Adrenal gland (tissue), 19 donors: ENCODE results near the gene TMPRSS11E. TPM values are rescaled to one million over a fixed set of nuclear protein-coding genes. Genes with fewer than 3 reads are reported as not detected.
"Not testable (repeated sequence)": the region's sequence is repeated elsewhere in the genome, so short reads cannot be mapped to it uniquely, and the experiment has no call there.

Source experiments
- DNase-seq, 7 donors: peaks; one replicate each; pipeline ENCODE4 v3.0.0-alpha.2; 2019 to 2020
- H3K27ac ChIP-seq, 5 donors: fragments of 200-600 bp; sonication (generic) in 4 of 5; 1 replicate in 3 of 5; 2 replicates in 2 of 5; pipeline versions ENCODE4 v1.5.1 to v1.8.0; 2016 to 2020; ENCODE audit warnings: mild to moderate bottlenecking in 1 of 5
- H3K27me3 ChIP-seq: fragments of 200-600 bp; 2 replicates; pipeline ENCODE4 v1.8.0; 2021
- H3K36me3 ChIP-seq, 2 donors: fragments of 200-600 bp; replicated peaks in 1 of 2; 1 replicate in 1 of 2; 2 replicates in 1 of 2; pipeline versions ENCODE4 v1.5.1 to v1.8.0; 2018 to 2022
- H3K4me1 ChIP-seq, 2 donors: fragments of 200-600 bp; replicated peaks in 1 of 2; 1 replicate in 1 of 2; 2 replicates in 1 of 2; pipeline versions ENCODE4 v1.5.1 to v1.8.0; 2018 to 2021
- H3K4me3 ChIP-seq, 4 donors: fragments of 200-600 bp; sonication (generic) in 3 of 4; one replicate each; pipeline ENCODE4 v1.5.1; 2016 to 2018
- H3K9me3 ChIP-seq, 3 donors: fragments of 200-600 bp; sonication (generic) in 1 of 3; replicated peaks in 1 of 3; 1 replicate in 2 of 3; 2 replicates in 1 of 3; pipeline versions ENCODE4 v1.5.1 to v1.8.0; 2016 to 2021
- CTCF ChIP-seq, 6 experiments: fragments of 450-650 bp in 4 of 6; fragments of 200-600 bp in 2 of 6; sonication (generic) in 1 of 6; IDR thresholded peaks; 1 replicate in 5 of 6; 2 replicates in 1 of 6; pipeline versions ENCODE4 v1.5.1 to v1.8.0; 2016 to 2021; ENCODE audit warnings: antibody characterized with exemption in 6 of 6, mild to moderate bottlenecking in 2 of 6, moderate library complexity in 1 of 6
- POLR2A ChIP-seq, 2 donors: fragments of 450-650 bp; IDR thresholded peaks; one replicate each; pipeline ENCODE4 v1.6.1; 2017; ENCODE audit warnings: antibody characterized with exemption in 2 of 2, mild to moderate bottlenecking in 2 of 2, moderate library complexity in 1 of 2
- WGBS, 4 donors: extraction: QIAGEN DNeasy Blood & Tissue Kit in 2 of 4; methylation state at CpG; one replicate each; pipeline versions ENCODE4 v1.1.5 to v1.1.7; 2013 to 2017; 5-methylcytosine and 5-hydroxymethylcytosine counted together
- intact Hi-C, 2 donors: fragments of 100-400 bp; cut with DNase I; formaldehyde crosslinking; loops; one replicate each; pipeline versions ENCODE4 v1.14.1 to v1.15.0; 2022 to 2023
- long read RNA-seq, 10 donors: library from polyadenylated mRNA in 3 of 10; unstranded in 2 of 10; stranded (forward) in 1 of 10; transcript quantifications; one replicate each; pipeline ENCODE4 v2.0.0 and lab custom pipeline, GENCODE V29; 2021 to 2026
- polyA plus RNA-seq, 3 donors: library from polyadenylated mRNA; stranded (reverse); fragments of 200-250 nt in 2 of 3; fragments of 350-450 nt in 1 of 3; fragmentation: Illumina TruSeq in 1 of 3; extraction: RNeasy Lipid Tissue Mini Kit (QIAGEN cat#74804) in 1 of 3; gene quantifications; one replicate each; pipeline ENCODE4 v1.2.3, GENCODE V29; 2013 to 2014
- total RNA-seq, 9 donors: library from RNA; depleted of rRNA in 4 of 9; stranded (reverse); fragments of >200 nt in 4 of 9; fragments of 120-200 nt in 1 of 9; fragmentation: NEBNext Ultra II Directional in 1 of 9; extraction: Animal tissue kit (Norgen Biotek cat#: 25700) in 1 of 9; gene quantifications; one replicate each; pipeline versions ENCODE4 v1.1.0 to v1.2.4, GENCODE V29; 2013 to 2023
- donor health status: healthy with polysubstance abuse.
- donor health status: Bipolar disorder and iron deficiency.
- donor health status: DM: yes; HTN: yes; CAD: no.
- donor health status: DM: no; HTN: no; CAD: no.
- donor health status: DM: no; HTN: no; CAD: no.
- donor health status: DM: yes; HTN: yes; CAD: no.

The TMPRSS11E gene
- not detected for total RNA-seq
- polyA plus RNA-seq, result under 1 TPM in 1 of 3 donors, not detected in 2; 0.13 TPM
- long read RNA-seq, donor 1, result 0 reads
- long read RNA-seq, donor 2, result 0 reads
- long read RNA-seq, donor 3, result 0 reads
- long read RNA-seq, donor 4, result 0 reads
- long read RNA-seq, donor 5, result 0 reads
- long read RNA-seq, donor 6, result 0 reads
- long read RNA-seq, donor 7, result 0 reads
- long read RNA-seq, donor 8, result 0 reads
- long read RNA-seq, donor 9, result 0 reads
- long read RNA-seq, donor 10, result 0 reads

GRCh38 chr4:68447201-68447600, at the start of gene TMPRSS11E:
Gene TMPRSS11E, plus strand, starts transcription at chr4:68447463. Its CDS starts 50 bp downstream, at chr4:68447513.
- H3K36me3 ChIP-seq, result no peaks in the 10 kb centered on the region
- peaks cover 0 to 4% (median 0%) of the 10 kb centered on the region in 3 donors for H3K9me3 ChIP-seq
- DNase-seq, result no peak
- TF ChIP-seq CTCF (IDR thresholded peaks at IDR 0.05) (no peak), POLR2A (IDR thresholded peaks at IDR 0.05) (no peak)
- WGBS, 4 donors, result 47 to 76% (median 62%) methylated on average over 3 of the region's 3 CpGs
- no peaks in the 10 kb centered on the region for H3K27me3 ChIP-seq
- intact Hi-C loops, result no loop called here
- no peak within 1 kb of the TSS for H3K27ac ChIP-seq
- H3K4me1 ChIP-seq, result no peaks in the 10 kb centered on the region
- H3K4me3 ChIP-seq, result no peak within 1 kb of the TSS

- TF ChIP-seq CTCF (IDR thresholded peaks at IDR 0.05) (no peak), POLR2A (IDR thresholded peaks at IDR 0.05) (no peak)
- peaks cover 3% of the 10 kb centered on the region for H3K27me3 ChIP-seq
- H3K4me1 ChIP-seq, result no peaks in the 10 kb centered on the region
- no peak overlapping the region for H3K4me3 ChIP-seq
- H3K27ac ChIP-seq, result no peak overlapping the region
- no peaks in the 10 kb centered on the region for H3K36me3 ChIP-seq
- DNase-seq, result no peak
- 83 to 90% (median 86%) methylated on average over 4 of the region's 4 CpGs for WGBS, 4 donors
- no peaks in the 10 kb centered on the region for H3K9me3 ChIP-seq
- intact Hi-C loops, result no loop called here
These were observed 48.0 kb upstream of the TMPRSS11E start for GRCh38 chr4:68399306-68399705.

GRCh38 chr4:68401231-68401630, 46.0 kb upstream of the TMPRSS11E start:
- no peaks in the 10 kb centered on the region for H3K36me3 ChIP-seq
- TF ChIP-seq POLR2A (IDR thresholded peaks at IDR 0.05) (no peak), CTCF (IDR thresholded peaks at IDR 0.05) (no peak)

GRCh38 chr4:68404153-68404552, 43.1 kb upstream of the TMPRSS11E start:
- H3K36me3 ChIP-seq, result no peaks in the 10 kb centered on the region
- no peak for DNase-seq
- no peak overlapping the region for H3K4me3 ChIP-seq
- H3K27ac ChIP-seq, result no peak overlapping the region
- no peaks in the 10 kb centered on the region for H3K9me3 ChIP-seq
- 46 to 73% (median 48%) methylated on average over 2 of the region's 2 CpGs for WGBS, 4 donors
- intact Hi-C loops, result no loop called here
- TF ChIP-seq CTCF (IDR thresholded peaks at IDR 0.05) (no peak), POLR2A (IDR thresholded peaks at IDR 0.05) (no peak)
- H3K4me1 ChIP-seq, result no peaks in the 10 kb centered on the region
- no peaks in the 10 kb centered on the region for H3K27me3 ChIP-seq

More at GRCh38 chr4:68401231-68401630, 46.0 kb upstream of the TMPRSS11E start:
- no peaks in the 10 kb centered on the region for H3K27me3 ChIP-seq
- H3K9me3 ChIP-seq, result no peaks in the 10 kb centered on the region
- no peak overlapping the region for H3K4me3 ChIP-seq
- H3K4me1 ChIP-seq, result no peaks in the 10 kb centered on the region
- DNase-seq, result no peak
- intact Hi-C loops, result no loop called here
- H3K27ac ChIP-seq, result no peak overlapping the region

- H3K4me1 ChIP-seq, intact Hi-C loops: not testable (repeated sequence)
- 65 to 70% (median 68%) methylated on average over 9 to 13 of the region's 13 CpGs for WGBS, 4 donors
These were observed 41.4 kb upstream of the TMPRSS11E start for GRCh38 chr4:68405718-68406478.

More at GRCh38 chr4:68405718-68406478, 41.4 kb upstream of the TMPRSS11E start:
- H3K27me3 ChIP-seq, H3K27ac ChIP-seq, H3K4me3 ChIP-seq, DNase-seq, H3K36me3 ChIP-seq, H3K9me3 ChIP-seq: not testable (repeated sequence)
